Renal cortical epithelial cell (primary cell): ENCODE data around the gene TFAP2B. TPM values are rescaled to one million over a fixed set of nuclear protein-coding genes. Genes with fewer than 3 reads are reported as not detected.

Experiments
- DNase-seq: peaks from one replicate; pipeline ENCODE4 v3.0.0-alpha.2; 2011; ENCODE audit warnings: low read depth
- total RNA-seq: library from RNA; depleted of rRNA; stranded (reverse); fragments of >200 nt; gene quantifications from 2 replicates; pipeline ENCODE4 v1.2.3, GENCODE V29; 2014

The TFAP2B gene
- 0.35 and 8.8 TPM in 2 replicates for total RNA-seq

- peak; percentile 49 for DNase-seq
Measured at GRCh38 chr6:50818673-50819072, at the start of gene TFAP2B. TSS of gene TFAP2B (plus strand) at chr6:50818871. CDS start at chr6:50818892, 21 bp downstream.

DNA sequence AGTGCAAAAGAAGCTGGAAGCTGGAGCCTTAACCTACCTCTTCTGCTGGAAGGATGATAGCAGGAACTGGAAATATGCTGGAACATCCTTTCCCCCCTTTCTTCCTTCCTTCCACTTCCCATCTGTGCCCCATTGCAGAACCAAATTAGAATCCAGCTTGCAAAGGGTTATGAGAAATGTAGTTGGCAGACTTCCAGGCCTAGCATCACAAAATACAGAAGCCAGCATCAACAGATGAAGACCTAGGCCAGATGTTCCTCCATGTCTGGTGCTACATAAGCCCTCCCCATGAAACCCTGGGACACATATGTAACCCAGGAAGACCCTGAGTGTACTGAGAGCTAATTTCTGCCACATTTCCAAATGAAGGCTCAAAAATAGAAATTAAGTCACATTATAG lies 40.0 kb upstream of the TFAP2B start:
- no peak for DNase-seq

GRCh38 chr6:50780382-50780781 lies 38.3 kb upstream of the TFAP2B start:
- DNase-seq: no peak

GRCh38 chr6:50785921-50786320 lies 32.8 kb upstream of the TFAP2B start:
- no peak for DNase-seq

- peak; percentile 56 for DNase-seq
Measured at GRCh38 chr6:50791900-50792508, 26.7 kb upstream of the TFAP2B start.

GRCh38 chr6:50792771-50793170 lies 25.9 kb upstream of the TFAP2B start:
- DNase-seq: no peak

DNA sequence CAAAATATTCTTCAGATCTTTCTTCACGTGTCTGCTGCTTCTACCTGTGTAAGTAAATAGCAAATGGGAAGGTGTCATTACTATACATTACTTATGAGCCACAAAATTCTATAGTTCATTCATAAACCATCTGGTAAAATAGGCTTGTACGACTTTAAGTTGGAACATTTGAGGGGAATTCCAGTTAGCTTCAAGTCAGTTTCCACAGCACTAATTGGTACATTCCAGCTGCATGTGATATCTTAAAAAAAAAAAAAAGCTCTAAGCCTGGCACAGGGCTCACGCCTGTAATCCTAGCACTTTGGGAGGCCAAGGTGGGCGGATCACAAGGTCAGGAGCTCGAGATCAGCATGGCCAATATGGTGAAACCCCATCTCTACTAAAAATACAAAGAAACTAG lies 23.1 kb upstream of the TFAP2B start:
- DNase-seq: no peak

- no peak for DNase-seq
Measured at GRCh38 chr6:50804283-50804682, 14.4 kb upstream of the TFAP2B start.

DNA sequence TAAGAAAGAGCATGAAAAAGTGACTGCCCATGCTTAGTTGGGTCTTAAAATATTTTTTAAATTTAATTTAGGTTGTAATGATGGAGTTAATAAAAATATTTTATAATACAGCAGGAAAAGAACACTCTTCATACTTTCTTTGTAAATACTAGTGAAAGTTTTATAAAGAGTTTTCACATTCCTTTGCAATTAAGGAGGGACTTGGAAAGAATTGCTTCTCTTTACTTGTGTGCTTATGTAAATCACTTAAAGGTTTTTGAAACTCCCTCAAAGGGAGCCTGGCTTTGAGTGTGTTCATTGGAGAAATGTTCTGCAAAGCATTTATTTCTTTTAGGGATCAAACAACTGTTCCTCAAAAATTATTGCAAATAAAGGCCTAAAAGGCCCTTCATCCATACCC lies 11.6 kb upstream of the TFAP2B start:
- no peak for DNase-seq

DNA sequence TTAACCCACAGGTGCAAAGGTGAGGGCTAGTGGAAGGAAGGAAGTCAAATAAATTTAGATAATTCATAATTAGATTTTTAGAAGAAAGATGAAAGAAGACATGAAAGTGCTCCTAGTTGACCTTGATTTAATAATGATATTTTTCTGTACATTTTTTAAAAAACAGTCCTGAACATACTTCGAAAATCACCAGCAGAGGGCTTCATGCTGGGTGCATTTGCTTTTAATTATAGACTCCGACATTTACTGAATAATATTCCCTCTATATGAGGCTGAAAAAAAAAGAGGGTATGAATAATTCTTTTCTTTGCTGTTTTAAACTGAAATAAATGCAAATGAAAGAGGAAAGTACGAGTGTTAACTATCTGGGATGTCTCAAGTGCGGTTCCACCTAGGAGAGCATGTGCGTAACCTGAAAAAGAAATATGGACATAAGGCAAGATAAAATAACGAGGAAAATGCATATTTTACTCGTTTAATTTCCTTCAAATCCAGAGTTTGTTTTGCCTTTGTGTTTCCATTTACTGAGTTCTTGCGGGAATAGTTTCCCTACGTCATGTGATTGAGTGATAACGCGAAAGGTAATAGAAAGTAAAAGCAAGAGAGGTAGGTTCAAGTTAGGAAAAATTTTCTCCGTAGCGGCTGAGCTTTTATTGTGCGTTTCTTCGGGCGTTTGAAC lies 3.1 kb upstream of the TFAP2B start:
- no peak for DNase-seq

- DNase-seq: peak; percentile 70
Measured at GRCh38 chr6:50816115-50816675, 2.5 kb upstream of the TFAP2B start.

GRCh38 chr6:50816947-50817645 lies 1.6 kb upstream of the TFAP2B start:
- DNase-seq: no peak

- no peak for DNase-seq
Measured at GRCh38 chr6:50817646-50817950, 1.1 kb upstream of the TFAP2B start.

DNA sequence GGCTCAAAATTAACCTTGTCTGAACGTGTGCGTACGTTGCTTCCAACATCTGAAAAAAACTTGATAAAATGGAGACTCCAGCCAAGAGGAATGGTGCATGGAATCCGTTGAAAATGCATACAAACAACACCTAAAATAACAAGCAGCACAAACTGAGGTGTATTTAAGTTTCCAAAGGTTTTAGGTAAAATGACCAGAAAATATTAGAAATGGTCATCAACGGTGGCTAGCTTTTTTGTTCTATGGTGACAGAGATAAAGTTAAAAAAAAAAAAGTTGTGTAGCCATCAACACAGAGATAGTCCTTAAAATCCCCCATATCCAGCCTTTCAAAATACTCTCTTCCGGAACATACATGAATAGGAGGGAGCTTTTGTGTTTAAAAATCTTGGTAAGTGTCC lies 651 bp upstream of the TFAP2B start:
- DNase-seq: no peak

DNA sequence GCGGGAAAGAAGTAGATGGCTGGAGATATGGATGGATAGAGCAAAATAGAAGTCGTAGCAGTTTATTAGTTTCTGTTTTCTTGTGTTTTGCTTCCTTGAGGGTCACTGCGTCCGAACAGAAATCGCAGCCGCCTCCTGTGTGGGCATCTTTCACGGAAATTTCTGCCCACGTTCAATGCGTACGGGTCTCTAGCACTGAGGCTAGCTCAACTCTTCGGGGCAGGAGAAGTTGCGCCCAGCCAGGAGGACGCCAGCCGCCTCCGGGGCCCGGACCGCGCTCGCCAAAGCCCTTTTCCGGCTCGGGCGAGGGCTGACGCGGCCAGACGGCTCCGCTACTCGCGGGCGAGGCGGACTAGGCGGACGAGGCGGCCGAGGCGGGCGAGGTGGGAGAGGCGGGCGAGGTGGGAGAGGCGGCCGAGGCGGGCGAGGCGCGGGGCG lies 814 bp downstream of the TFAP2B start:
- no peak for DNase-seq

- no peak for DNase-seq
Measured at GRCh38 chr6:50819904-50820868, 1.5 kb downstream of the TFAP2B start.

GRCh38 chr6:50820869-50821264 lies 2.2 kb downstream of the TFAP2B start:
- DNase-seq: no peak

DNA sequence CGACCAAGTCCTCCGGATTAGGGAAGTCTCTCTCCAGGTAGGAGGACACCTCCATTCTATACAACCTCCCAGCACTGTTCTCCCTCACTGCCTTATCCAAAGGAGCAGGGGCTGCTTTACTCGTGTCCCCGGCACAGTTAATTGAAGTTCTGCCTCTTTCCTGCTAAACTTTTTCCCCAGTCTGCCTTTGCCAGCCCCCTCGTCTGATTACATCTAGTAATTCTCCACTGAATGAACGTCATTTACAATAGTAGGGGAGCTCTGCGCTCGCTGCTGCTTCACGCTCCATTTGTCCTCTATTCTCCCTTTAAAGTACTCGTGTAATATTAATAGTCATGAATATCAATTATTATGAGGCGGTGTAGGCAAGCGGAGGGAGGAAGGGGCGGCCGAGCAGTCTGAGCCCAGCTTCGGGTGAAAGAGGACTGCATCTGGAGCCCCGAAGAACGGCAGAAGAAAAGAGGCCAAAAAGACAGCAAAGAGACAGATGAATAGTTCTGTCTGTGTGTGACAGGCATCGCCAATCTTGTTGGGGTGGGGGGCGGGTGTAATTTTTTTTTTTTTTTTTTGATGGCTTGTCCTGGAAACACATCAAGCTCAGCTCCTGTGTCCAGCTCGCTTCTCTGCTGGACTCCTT lies 2.9 kb downstream of the TFAP2B start:
- DNase-seq: no peak

DNA sequence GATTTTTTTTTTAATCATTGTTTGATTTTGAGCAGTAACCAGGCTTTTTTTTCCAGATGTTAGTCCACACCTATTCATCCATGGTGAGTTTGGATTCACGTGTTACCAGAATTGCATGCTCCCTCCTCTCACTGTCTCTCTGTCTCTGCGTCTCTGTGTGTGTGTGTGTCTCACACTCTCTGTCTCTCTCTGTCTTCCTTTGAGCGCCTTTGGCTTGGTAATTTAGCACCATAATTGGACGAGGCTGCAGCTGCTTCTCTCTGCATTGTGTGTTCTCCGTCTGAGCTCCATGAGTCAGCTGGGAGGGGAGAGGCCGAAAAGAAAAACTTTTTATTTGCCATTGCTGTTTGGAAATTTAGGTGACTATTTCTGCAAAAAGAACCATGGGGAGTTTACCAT lies 3.4 kb downstream of the TFAP2B start:
- DNase-seq: no peak

DNA sequence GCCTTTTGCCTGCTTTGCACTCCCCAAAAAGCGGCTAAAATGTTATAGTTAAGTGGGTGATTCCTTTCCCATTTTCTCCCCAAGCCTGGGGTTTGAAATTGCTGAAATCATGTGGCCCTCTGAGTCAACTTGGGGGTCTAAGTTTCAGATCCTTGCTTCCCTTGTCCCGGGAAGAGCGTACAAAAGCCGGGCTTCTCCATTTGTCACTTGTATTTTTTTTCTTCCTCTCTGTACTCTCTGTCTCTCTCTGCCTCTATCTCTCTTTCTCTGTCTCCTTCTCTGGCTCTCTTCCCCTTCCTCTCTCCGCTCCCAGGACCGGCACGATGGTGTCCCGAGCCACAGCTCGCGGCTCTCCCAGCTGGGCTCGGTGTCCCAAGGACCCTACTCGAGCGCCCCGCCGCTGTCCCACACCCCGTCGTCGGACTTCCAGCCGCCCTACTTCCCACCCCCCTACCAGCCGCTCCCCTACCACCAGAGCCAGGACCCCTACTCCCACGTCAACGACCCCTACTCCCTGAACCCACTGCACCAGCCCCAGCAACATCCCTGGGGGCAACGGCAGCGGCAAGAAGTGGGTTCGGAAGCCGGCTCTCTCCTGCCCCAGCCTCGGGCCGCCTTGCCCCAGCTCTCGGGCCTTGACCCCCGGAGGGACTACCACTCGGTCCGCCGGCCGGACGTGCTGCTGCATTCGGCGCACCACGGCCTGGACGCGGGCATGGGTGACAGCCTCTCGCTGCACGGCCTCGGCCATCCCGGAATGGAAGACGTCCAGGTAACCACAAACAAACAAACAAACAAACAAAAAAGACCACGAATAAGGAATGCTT lies 4.6 kb downstream of the TFAP2B start:
- DNase-seq: no peak
